Right lobe of liver (tissue), 6 donors: ENCODE data around the gene EDDM3A. TPM values are rescaled to one million over a fixed set of nuclear protein-coding genes. Genes with fewer than 3 reads are reported as not detected.

Experiments
- ATAC-seq, 4 donors: fragments of 200-7000 bp; cut with Tn5 transposase; one replicate each; pipeline ENCODE4 v1.9.1; 2020; ENCODE audit warnings: mild to moderate bottlenecking in 4 of 4, moderate library complexity in 4 of 4
- DNase-seq, 3 donors: peaks; one replicate each; pipeline ENCODE4 v3.0.0-alpha.2; 2020
- H3K27ac ChIP-seq, 3 donors: fragments of 200-600 bp; one replicate each; pipeline ENCODE4 v1.8.0; 2022
- H3K27me3 ChIP-seq, 2 donors: fragments of 200-600 bp; one replicate each; pipeline ENCODE4 v1.8.0; 2022
- H3K36me3 ChIP-seq, 4 donors: fragments of 200-600 bp; sonication (generic) in 1 of 4; one replicate each; pipeline versions ENCODE4 v1.5.1 to v1.8.0; 2017 to 2022; ENCODE audit warnings: control low read depth in 1 of 4
- H3K4me1 ChIP-seq, 4 donors: fragments of 200-600 bp; sonication (generic) in 1 of 4; one replicate each; pipeline versions ENCODE4 v1.5.1 to v1.8.0; 2017 to 2022; ENCODE audit warnings: control low read depth in 1 of 4
- H3K4me3 ChIP-seq, 3 donors: fragments of 200-600 bp; one replicate each; pipeline ENCODE4 v1.8.0; 2022
- H3K9me3 ChIP-seq, 4 donors: fragments of 200-600 bp; sonication (generic) in 1 of 4; one replicate each; pipeline versions ENCODE4 v1.5.1 to v1.8.0; 2017 to 2022; ENCODE audit warnings: control low read depth in 1 of 4
- POLR2A ChIP-seq: fragments of 450-650 bp; IDR thresholded peaks from one replicate; pipeline ENCODE4 v1.6.1; 2017; ENCODE audit warnings: antibody characterized with exemption, mild to moderate bottlenecking
- WGBS: methylation state at CpG from one replicate; pipeline ENCODE4 v1.1.6; 2018; ENCODE audit warnings: low coverage, low lambda C conversion rate; ENCODE audit not compliant: insufficient coverage; ENCODE audit errors: missing lambda C conversion rate; 5-methylcytosine and 5-hydroxymethylcytosine counted together
- intact Hi-C, 2 donors: fragments of 100-400 bp; cut with DNase I; formaldehyde crosslinking; loops; one replicate each; pipeline versions ENCODE4 v1.11.2 to v1.14.1; 2022
- long read RNA-seq: library from polyadenylated mRNA; unstranded; transcript quantifications from one replicate; pipeline ENCODE4 v2.0.0, GENCODE V29; 2019
- total RNA-seq, 6 experiments: library from RNA; depleted of rRNA in 2 of 6; stranded (reverse); fragments of >200 nt in 2 of 6; fragmentation: NEBNext Ultra II Directional in 3 of 6; extraction: Animal tissue kit (Norgen Biotek cat#: 25700) in 3 of 6; gene quantifications; one replicate each; pipeline versions ENCODE4 v1.1.0 to v1.2.4, GENCODE V29; 2016 to 2023
- TF ChIP-seq, protein P1 (sequence below), 4 donors: fragments of 200-600 bp in 3 of 4; fragments of 450-650 bp in 1 of 4; IDR thresholded peaks; one replicate each; pipeline versions ENCODE4 v1.5.1 to v1.8.0; 2016 to 2022; ENCODE audit warnings: antibody characterized with exemption in 4 of 4, mild to moderate bottlenecking in 2 of 4
- donor health status: DM: no; HTN: yes; CAD: no.
- donor health status: DM: no; HTN: no; CAD: no.
- donor health status: DM: no; HTN: no; CAD: no.
- donor health status: DM: no; HTN: yes; CAD: no.
- donor health status: DM: no; HTN: yes; CAD: no.

EDDM3A gene, protein sequence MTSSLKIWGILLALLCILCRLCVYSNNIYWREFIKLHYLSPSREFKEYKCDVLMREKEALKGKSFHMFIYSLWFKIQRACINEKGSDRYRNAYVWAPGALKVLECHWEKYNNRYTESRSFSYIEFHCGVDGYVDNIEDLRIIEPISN
- total RNA-seq, result not detected
- long read RNA-seq, result 0 reads

DNA sequence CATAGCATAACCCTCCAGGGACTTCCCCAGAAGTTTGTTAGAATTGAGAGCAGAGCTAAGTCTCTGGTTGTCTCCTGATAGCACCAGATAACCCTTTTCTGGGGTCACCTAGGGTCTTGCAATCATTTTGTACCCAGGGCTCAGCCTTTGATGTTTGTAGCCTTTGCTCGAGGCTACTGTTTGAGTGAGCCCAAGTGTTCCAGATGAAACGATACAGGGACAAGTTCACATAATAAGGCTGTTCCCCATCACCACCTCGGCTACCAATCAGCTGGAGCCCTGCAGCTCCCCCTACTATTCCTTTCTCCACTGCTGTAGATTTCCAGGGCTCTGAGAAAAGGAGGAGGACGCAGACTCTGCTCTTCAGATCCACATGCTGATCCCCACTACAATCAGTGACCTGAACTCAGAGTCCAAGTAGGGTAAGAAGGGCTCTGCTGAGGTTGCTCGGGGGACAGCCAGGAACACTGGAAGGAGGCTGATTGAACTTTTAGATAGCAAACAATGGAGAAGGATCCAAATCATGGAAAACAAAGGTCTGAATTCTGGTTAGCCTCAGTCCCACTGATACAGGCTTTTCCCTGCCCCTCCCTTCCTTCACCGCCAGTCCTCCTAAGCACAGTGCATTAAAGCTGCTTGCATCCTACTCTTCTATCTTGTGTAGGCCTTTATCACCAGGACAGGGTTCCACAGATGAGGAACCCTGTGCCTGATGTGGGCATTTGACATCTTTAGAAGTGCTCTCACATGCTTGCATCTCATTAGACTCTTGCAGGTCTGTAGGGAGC is at the start of gene EDDM3A:
EDDM3A (plus strand) TSS at position 317 of the 788 bp plus-strand sequence. CDS start 1,694 bp downstream, outside the sequence.
- no peak for ATAC-seq
- Histone ChIP-seq H3K27me3 (no peaks in the 10 kb centered on the region), H3K27ac (no peak within 1 kb of the TSS), H3K36me3 (no peaks in the 10 kb centered on the region), H3K9me3 (no peaks in the 10 kb centered on the region), H3K4me3 (no peak within 1 kb of the TSS), H3K4me1 (no peaks in the 10 kb centered on the region)
- TF ChIP-seq, protein P1, sequence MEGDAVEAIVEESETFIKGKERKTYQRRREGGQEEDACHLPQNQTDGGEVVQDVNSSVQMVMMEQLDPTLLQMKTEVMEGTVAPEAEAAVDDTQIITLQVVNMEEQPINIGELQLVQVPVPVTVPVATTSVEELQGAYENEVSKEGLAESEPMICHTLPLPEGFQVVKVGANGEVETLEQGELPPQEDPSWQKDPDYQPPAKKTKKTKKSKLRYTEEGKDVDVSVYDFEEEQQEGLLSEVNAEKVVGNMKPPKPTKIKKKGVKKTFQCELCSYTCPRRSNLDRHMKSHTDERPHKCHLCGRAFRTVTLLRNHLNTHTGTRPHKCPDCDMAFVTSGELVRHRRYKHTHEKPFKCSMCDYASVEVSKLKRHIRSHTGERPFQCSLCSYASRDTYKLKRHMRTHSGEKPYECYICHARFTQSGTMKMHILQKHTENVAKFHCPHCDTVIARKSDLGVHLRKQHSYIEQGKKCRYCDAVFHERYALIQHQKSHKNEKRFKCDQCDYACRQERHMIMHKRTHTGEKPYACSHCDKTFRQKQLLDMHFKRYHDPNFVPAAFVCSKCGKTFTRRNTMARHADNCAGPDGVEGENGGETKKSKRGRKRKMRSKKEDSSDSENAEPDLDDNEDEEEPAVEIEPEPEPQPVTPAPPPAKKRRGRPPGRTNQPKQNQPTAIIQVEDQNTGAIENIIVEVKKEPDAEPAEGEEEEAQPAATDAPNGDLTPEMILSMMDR (IDR thresholded peaks at IDR 0.05), result no peak
- no peak for TF ChIP-seq POLR2A
- intact Hi-C loops, result no loop called here
- DNase-seq, result no peak
- 37% methylated on average over 5 of the region's 6 CpGs for WGBS

DNA sequence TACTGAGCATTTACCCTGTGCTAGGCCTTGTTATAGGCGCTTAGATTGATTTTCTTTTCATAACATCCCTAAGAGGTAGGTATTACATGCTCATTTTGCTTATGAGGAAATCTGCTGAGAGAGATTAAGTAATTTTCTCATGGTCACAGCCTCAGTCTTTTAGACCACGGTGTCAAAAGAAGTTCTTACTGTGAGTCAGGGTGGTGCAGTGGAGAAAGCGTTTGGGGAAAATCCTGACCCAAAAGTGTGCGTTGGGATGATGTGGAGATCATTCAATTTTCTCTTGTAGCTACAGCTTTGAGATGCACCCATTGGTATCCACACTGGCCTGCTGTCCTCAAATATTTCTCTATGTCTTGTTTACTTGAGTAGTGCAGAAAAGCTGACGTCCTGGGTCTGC is 48.9 kb upstream of the EDDM3A start:
- WGBS, result 42% methylated on average over 5 of the region's 5 CpGs
- peaks cover 0 to 6% (median 0%) of the 10 kb centered on the region in 4 donors for H3K4me1 ChIP-seq
- no peak overlapping the region for H3K27ac ChIP-seq
- ATAC-seq (peak in 1 of 4 donors; percentile 2), DNase-seq (no peak)
- H3K27me3 ChIP-seq, result no peaks in the 10 kb centered on the region
- peaks cover 0 to 27% (median 10%) of the 10 kb centered on the region in 4 donors for H3K36me3 ChIP-seq
- H3K4me3 ChIP-seq, result no peak overlapping the region
- TF ChIP-seq, protein P1 (IDR thresholded peaks at IDR 0.05), result no peak
- no peak for TF ChIP-seq POLR2A
- H3K9me3 ChIP-seq, result no peaks in the 10 kb centered on the region
- intact Hi-C loops, result no loop called here

DNA sequence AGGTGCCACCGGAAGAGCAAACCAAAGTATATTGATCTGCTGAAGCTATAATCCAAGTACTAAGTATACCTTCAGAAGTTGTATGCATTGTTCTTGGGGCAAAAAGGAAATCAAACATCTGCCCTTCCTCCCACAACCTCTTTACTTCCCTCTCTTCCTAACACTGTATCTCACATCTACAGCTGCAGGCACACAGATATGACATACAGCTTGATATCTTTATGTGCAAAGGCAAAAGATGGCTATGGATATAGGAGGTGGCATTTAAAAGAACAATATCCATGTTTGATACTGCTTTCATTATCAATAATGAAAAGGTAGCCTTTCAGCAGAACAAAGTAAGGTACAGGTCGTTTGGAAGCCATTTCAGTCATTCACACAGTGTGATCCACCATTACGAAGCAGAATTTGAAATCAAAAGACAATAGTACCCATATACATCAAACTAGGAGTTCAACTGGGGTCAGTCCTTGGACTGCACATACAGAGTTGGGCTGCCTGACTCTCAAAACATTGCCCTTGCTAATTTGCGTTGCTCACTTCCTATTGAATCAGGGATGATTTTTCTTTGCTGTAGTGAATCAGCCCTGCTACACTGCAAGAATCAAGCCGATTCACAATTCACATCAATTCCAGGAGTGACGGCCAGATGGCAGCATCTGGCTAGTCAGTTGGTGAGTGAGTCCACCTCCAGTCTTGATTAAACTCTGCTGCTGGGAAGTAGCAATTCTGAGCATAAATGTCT is 48.2 kb upstream of the EDDM3A start:
- intact Hi-C loops, result no loop called here
- Histone ChIP-seq H3K9me3 (no peaks in the 10 kb centered on the region), H3K4me1 (peaks cover 0 to 2% (median 0%) of the 10 kb centered on the region in 4 donors), H3K27me3 (no peaks in the 10 kb centered on the region), H3K4me3 (no peak overlapping the region), H3K27ac (no peak overlapping the region), H3K36me3 (peaks cover 0 to 27% (median 10%) of the 10 kb centered on the region in 4 donors)
- ATAC-seq (peak; percentile 65 to 92 (median 87)), DNase-seq (no peak)
- TF ChIP-seq, protein P1 (IDR thresholded peaks at IDR 0.05), result peak; percentile 57 to 68 (median 64)
- no peak for TF ChIP-seq POLR2A
- 23% methylated on average over 6 of the region's 6 CpGs for WGBS

DNA sequence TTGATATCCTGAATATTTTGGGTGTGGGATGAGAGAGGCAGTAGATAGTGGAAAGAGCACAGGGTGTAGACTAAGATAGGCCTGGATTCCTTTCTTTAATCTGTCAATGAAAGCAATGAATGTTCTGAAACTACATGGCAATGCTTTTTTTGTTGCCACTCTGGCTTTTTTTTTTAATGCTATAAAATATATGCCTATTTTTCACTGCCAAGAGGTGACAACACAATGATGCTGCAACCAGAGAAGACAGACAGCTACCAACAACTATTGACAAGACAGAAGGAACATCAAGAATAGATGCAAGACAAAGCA is 47.7 kb upstream of the EDDM3A start:
- Histone ChIP-seq H3K27ac (no peak overlapping the region), H3K9me3 (no peaks in the 10 kb centered on the region), H3K4me1 (no peaks in the 10 kb centered on the region), H3K36me3 (peaks cover 0 to 27% (median 10%) of the 10 kb centered on the region in 4 donors), H3K4me3 (no peak overlapping the region), H3K27me3 (no peaks in the 10 kb centered on the region)
- no peak for DNase-seq
- no peak for ATAC-seq
- intact Hi-C loops, result no loop called here
- no peak for TF ChIP-seq POLR2A
- TF ChIP-seq, protein P1 (IDR thresholded peaks at IDR 0.05), result no peak
